AG04450 (cell line): ENCODE results near the gene FGL2. TPM values are rescaled to one million over a fixed set of nuclear protein-coding genes. Genes with fewer than 3 reads are reported as not detected.

Experiments used
- CTCF ChIA-PET: fragments of 300-600, 350-600 bp; formaldehyde crosslinking; extraction: SDS; loops from one replicate; lab custom pipeline; 2022; ENCODE audit warnings: antibody characterized with exemption, inconsistent platforms; lab: Charles Lee
- POLR2A ChIA-PET: fragments of 350-600 bp; formaldehyde crosslinking; extraction: SDS; loops from one replicate; lab custom pipeline; 2021; ENCODE audit warnings: antibody characterized with exemption, inconsistent platforms; lab: Yijun Ruan, JAX
- DNase-seq: peaks from one replicate; pipeline ENCODE4 v3.0.0-alpha.2; 2011; ENCODE audit warnings: low read depth, low spot score
- H3K27ac ChIP-seq: one replicate; pipeline ENCODE4 v1.5.1; 2012; ENCODE audit warnings: low read depth, low read length, control low read depth
- H3K27me3 ChIP-seq: one replicate; pipeline ENCODE4 v1.6.0; 2012; ENCODE audit warnings: low read length; ENCODE audit not compliant: control insufficient read depth, insufficient read depth
- H3K4me3 ChIP-seq: 2 replicates; pipeline ENCODE4 v1.5.1; 2011; ENCODE audit warnings: mild to moderate bottlenecking, low read depth, low read length, control low read depth
- H3K9me3 ChIP-seq: 2 replicates; pipeline ENCODE4 v1.5.1; 2012; ENCODE audit warnings: low read length; ENCODE audit not compliant: control insufficient read depth, insufficient read depth
- polyA plus RNA-seq: library from polyadenylated mRNA; depleted of rRNA; stranded (reverse); fragments of >200 nt; gene quantifications from 2 replicates; pipeline ENCODE4 v1.2.3, GENCODE V29; 2011
- TF ChIP-seq, protein P1 (sequence below): IDR thresholded peaks from 2 replicates; pipeline ENCODE4 v1.5.1; 2011; ENCODE audit warnings: low read depth, low read length, control low read depth, inconsistent platforms

FGL2 gene
- polyA plus RNA-seq, 1 experiment: 28.8 TPM

DNA sequence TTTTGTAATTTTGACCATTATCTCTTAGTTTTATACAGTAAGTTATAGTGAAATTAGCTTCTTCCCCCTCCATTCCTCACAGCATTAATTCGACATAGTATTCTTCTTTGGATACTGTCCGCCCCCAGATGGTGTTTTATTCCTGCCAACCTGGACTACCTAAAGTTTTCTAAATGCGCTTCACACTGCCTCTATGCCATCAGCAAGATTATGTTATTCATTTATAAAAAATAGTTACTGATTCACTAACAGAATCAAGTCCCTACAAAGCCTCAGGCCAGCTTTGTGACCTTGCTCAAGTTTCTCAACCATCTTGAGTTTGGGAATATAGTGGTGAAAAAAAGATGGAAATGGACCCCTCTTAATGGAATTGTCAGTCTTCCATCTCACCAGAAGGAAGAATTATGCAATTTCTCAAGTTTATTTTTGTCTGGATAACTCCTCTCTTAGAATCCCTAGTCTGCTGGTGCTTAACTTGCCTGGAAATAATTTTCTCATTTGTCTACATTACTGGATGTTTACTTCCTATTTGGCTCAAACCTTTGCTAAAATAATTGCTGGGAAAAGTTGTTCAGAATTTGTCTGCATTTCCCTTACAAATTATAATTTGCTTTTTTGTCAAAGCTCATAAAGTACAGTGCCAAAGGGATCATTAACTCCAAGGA lies 16.7 kb upstream of the FGL2 start:
- no peak overlapping the region for H3K4me3 ChIP-seq
- H3K9me3 ChIP-seq: peaks cover 6% of the 10 kb centered on the region; the same call in 1 of the 2 replicates
- no peaks in the 10 kb centered on the region for H3K27me3 ChIP-seq
- TF ChIP-seq, protein P1, sequence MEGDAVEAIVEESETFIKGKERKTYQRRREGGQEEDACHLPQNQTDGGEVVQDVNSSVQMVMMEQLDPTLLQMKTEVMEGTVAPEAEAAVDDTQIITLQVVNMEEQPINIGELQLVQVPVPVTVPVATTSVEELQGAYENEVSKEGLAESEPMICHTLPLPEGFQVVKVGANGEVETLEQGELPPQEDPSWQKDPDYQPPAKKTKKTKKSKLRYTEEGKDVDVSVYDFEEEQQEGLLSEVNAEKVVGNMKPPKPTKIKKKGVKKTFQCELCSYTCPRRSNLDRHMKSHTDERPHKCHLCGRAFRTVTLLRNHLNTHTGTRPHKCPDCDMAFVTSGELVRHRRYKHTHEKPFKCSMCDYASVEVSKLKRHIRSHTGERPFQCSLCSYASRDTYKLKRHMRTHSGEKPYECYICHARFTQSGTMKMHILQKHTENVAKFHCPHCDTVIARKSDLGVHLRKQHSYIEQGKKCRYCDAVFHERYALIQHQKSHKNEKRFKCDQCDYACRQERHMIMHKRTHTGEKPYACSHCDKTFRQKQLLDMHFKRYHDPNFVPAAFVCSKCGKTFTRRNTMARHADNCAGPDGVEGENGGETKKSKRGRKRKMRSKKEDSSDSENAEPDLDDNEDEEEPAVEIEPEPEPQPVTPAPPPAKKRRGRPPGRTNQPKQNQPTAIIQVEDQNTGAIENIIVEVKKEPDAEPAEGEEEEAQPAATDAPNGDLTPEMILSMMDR: no peak
- CTCF ChIA-PET: interaction anchor here (0.6 to 1.6 kb wide), 3 partner anchors 21 to 31 kb away, joined by 3 to 6 read pairs (median 5); no protein-coding TSS in a partner anchor
- DNase-seq: no peak
- no peak overlapping the region for H3K27ac ChIP-seq
- POLR2A ChIA-PET: no interaction called here

DNA sequence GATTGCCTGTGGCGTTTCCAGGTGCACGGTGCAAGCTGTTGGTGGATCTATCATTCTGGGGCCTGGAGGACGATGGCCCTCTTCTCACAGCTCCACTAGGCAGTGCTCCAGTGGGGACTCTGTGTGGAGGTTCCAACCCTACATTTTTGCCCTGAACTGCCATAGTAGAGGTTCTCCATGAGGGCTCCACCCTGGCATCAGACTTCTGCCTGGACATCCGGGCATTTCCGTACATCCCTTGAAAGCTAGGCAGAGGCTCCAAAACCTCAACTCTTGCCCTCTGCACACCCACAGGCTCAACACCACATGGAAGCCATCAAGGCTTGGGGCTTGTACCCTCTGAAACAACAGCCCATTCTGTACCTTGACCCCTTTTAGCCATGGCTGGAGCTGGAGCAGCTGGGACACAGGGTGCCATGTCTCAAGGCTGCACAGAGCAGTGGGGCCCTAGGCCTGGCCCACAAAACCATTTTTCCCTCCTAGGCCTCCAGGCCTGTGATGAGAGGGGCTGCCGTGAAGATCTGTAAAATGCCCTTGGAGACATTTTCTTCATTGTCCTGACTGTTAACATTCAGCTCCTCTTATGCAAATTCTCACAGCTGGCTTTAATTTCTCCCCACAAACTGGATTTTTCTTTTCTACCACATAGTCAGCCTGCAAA lies 10.0 kb upstream of the FGL2 start:
- no peak overlapping the region for H3K27ac ChIP-seq
- no peaks in the 10 kb centered on the region for H3K27me3 ChIP-seq
- H3K4me3 ChIP-seq: no peak overlapping the region
- no peak for DNase-seq
- ChIA-PET CTCF (interaction anchor here (1.8 kb wide), 1 partner anchor 38 kb away, joined by 4 read pairs; no protein-coding TSS in a partner anchor), POLR2A (no interaction called here)
- TF ChIP-seq, protein P1: no peak
- peaks cover 12% of the 10 kb centered on the region for H3K9me3 ChIP-seq

DNA sequence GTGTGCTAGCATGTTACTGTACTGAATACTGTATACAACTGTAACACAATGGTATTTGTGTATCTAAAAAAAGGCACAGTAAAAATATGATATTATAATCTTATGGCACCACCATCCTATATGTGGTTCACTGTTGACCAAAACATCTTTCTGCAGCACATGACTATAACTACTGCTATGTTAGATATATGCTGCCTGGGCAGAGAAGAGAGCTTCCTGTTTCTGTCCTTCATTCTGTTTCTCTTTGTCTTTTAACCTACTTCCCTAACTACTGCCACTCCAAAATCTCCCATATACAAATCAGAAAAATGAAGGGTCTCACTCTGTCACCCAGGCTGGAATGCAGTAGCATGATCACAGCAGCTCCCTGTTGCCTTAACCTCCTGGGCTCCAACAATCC lies 8.8 kb upstream of the FGL2 start:
- Histone ChIP-seq H3K4me3 (no peak overlapping the region), H3K9me3 (peaks cover 12% of the 10 kb centered on the region), H3K27ac (no peak overlapping the region), H3K27me3 (no peaks in the 10 kb centered on the region)
- ChIA-PET POLR2A (no interaction called here), CTCF (no interaction called here)
- no peak for DNase-seq
- TF ChIP-seq, protein P1: no peak

DNA sequence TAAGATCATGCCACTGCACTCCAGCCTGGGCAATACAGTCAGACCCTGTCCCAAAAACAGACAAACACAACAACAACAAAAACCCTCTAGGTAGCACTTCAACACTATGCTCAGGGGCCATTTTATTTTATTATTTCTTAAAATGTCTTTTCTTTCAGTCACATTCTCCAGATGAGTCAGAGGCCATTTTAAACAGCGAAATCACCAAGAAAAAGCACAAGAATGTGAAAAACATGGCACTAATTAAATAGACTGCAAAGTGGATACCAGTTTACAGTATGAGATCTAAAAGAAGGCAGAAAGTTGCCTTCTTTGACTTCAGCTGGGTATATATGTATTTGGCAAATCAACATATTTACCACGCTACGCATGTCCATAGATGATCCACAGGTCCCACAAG lies 6.1 kb upstream of the FGL2 start:
- ChIA-PET POLR2A (no interaction called here), CTCF (no interaction called here)
- no peak overlapping the region for H3K27ac ChIP-seq
- no peak overlapping the region for H3K4me3 ChIP-seq
- peaks cover 12% of the 10 kb centered on the region for H3K9me3 ChIP-seq
- no peak for DNase-seq
- H3K27me3 ChIP-seq: no peaks in the 10 kb centered on the region
- TF ChIP-seq, protein P1: no peak

DNA sequence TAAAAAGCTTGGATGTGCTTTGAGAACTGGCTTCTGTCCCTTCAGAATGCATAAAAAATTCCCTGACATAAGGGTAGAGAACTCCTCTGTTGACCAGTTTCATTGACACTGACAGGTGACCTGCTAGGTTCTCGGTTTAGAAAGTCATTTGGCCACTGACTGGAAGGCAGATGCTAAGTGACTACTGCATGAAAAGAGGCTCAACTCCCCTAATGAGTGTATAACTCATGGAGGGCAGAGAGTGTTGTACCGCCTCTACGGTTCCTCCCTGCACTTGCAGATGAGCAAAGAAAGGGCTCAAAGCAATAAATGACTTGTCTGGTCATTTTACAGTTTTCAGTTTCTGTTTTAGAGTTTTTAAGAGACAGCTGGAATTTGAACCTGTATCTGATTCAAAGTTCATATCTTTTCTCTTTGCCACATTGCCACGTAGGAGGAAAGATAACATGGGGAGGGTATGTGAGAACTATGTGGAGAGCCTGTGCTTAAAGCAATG lies 2.9 kb upstream of the FGL2 start:
- no peak overlapping the region for H3K27ac ChIP-seq
- H3K9me3 ChIP-seq: no peaks in the 10 kb centered on the region
- POLR2A ChIA-PET: no interaction called here
- no peak overlapping the region for H3K4me3 ChIP-seq
- TF ChIP-seq, protein P1: no peak
- CTCF ChIA-PET: no interaction called here
- no peak for DNase-seq
- H3K27me3 ChIP-seq: no peaks in the 10 kb centered on the region
